ENCODE measurements around the gene RENBP. TPM values are rescaled to one million over a fixed set of nuclear protein-coding genes. Genes with fewer than 3 reads are reported as not detected.

Gene RENBP
- total RNA-seq (2014; rRNA removed; shearing (Covaris generic)) (2.8 and 3.6 TPM in 2 replicates), total RNA-seq (2022) (6.2 and 6.8 TPM in 2 replicates), Bru-seq, nascent RNA (percentile 29 among the genes with signal in this experiment), BruChase-seq, experiment 1, labeled RNA remaining after a 6-hour chase (percentile 35 among the genes with signal in this experiment), BruChase-seq, experiment 2, labeled RNA remaining after a 2-hour chase (percentile 34 among the genes with signal in this experiment)
- long read RNA-seq, result 0 reads

DNA sequence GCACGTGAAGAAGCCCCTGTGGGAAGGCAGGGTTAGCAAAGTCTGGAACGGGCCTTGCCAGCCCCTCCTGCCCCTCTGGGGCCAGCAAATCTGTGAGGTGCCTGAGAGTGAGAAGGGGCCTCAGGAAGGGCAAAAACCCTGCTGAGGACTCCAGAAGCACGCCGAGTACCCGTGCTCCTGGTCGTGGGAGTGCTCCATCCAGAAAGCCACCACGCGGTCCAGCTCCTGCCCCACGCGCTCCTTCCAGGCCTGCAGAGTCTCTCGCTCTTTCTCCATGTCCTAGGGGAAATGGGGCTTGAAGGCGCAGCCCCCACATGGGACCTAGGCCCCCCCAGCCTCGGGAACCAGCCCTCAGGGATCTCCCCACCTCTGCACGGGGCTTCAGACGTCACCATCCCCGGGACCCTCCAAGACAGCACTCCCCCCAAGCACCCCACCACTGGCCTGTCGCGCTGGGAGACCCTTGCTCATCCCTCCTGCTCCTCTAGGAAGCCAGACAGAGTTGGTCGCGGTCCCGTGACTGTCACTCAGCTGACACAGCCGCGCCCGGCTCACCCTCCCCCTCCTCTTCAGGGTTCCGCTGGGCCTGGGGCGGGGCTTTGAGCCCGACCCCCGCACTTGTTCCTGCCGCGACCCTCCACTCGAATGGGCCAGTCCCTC lies at the start of gene RENBP:
RENBP (minus strand) TSS at position 504 of the 660 bp plus-strand sequence; CDS start at position 471, 33 bp downstream.
- Histone ChIP-seq H2AFZ (ENCODE audit: low read length) (0 out of 2 replicates have a peak within 1 kb of the TSS, but pooled peaks have one; percentile 19), H4K20me1 (ENCODE audit: insufficient read depth, low read length) (no peaks in the 10 kb centered on the region), H3K79me2 (ENCODE audit: insufficient read depth, low read depth, low read length) (no peaks in the 10 kb centered on the region), H3K9me2 (ENCODE audit: insufficient read depth, low read length) (no peaks in the 10 kb centered on the region), H3K9me3 (ENCODE audit: low read length) (no peaks in the 10 kb centered on the region), H3K4me2 (ENCODE audit: low read length) (peak within 1 kb of the TSS; percentile 63), H3K4me1 (ENCODE audit: insufficient read depth, low read length, poor library complexity, severe bottlenecking) (peaks cover 16% of the 10 kb centered on the region), H3K4me3 (ENCODE audit: low read depth, low read length, poor library complexity, severe bottlenecking) (peak within 1 kb of the TSS; percentile 52), H3K27ac (ENCODE audit: low read depth, low read length, poor library complexity, severe bottlenecking) (no peak within 1 kb of the TSS), H3K36me3 (ENCODE audit: insufficient read depth, low read length) (peaks cover 29% of the 10 kb centered on the region)
- intact Hi-C loops (cut with micrococcal nuclease; ENCODE audit: unreplicated experiment), result no loop called here
- TF ChIP-seq, protein P1, sequence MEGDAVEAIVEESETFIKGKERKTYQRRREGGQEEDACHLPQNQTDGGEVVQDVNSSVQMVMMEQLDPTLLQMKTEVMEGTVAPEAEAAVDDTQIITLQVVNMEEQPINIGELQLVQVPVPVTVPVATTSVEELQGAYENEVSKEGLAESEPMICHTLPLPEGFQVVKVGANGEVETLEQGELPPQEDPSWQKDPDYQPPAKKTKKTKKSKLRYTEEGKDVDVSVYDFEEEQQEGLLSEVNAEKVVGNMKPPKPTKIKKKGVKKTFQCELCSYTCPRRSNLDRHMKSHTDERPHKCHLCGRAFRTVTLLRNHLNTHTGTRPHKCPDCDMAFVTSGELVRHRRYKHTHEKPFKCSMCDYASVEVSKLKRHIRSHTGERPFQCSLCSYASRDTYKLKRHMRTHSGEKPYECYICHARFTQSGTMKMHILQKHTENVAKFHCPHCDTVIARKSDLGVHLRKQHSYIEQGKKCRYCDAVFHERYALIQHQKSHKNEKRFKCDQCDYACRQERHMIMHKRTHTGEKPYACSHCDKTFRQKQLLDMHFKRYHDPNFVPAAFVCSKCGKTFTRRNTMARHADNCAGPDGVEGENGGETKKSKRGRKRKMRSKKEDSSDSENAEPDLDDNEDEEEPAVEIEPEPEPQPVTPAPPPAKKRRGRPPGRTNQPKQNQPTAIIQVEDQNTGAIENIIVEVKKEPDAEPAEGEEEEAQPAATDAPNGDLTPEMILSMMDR (conservative IDR thresholded peaks at IDR 0.05; ENCODE audit: low read length), result no peak
- TF ChIP-seq EZH2phosphoT487 (IDR thresholded peaks at IDR 0.05; ENCODE audit: borderline replicate concordance, low read depth, low read length), result no peak
- no TSS peak for BruUV-seq (replicated peaks)
- POLR2A ChIA-PET, result interaction anchor here (0.6 kb wide), 1 partner anchor 557 kb away, joined by 4 read pairs; no protein-coding TSS in a partner anchor
- DNase-seq (ENCODE audit: low spot score), result peak; percentile 46
- CTCF ChIA-PET (ENCODE audit: unreplicated experiment), result interaction anchor here (0.7 kb wide), 1 partner anchor 24 kb away, joined by 3 read pairs; no protein-coding TSS in a partner anchor

DNA sequence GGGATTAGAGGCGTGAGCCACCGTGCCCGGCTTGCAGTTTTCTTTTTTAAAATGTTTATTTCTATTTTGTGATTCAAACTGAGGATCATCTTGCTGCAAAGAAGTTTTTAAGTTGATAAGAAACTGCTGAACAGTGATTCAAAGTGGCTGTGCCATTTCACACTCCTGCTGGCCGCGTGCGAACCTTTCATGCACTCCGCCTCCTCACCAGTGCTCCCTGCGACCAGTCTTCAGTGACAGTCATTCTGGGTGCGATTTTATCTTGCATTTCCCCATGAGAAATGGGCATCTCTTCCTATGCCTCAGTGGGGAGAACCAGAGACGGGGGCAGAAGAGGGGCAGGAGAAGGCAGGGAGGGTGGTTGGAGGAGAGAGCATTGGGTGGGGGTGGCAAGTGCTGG lies 49.5 kb upstream of the RENBP start:
- intact Hi-C loops (cut with micrococcal nuclease; ENCODE audit: unreplicated experiment), result no loop called here
- H3K9me2 ChIP-seq (ENCODE audit: insufficient read depth, low read length), result no peaks in the 10 kb centered on the region

More for the DNA sequence above, 49.5 kb upstream of the RENBP start:
- no peak for DNase-seq (ENCODE audit: low spot score)
- no peaks in the 10 kb centered on the region for H4K20me1 ChIP-seq (ENCODE audit: insufficient read depth, low read length)
- no peak overlapping the region for H2AFZ ChIP-seq (ENCODE audit: low read length)
- H3K4me2 ChIP-seq (ENCODE audit: low read length), result no peak overlapping the region
- H3K4me3 ChIP-seq (ENCODE audit: low read depth, low read length, poor library complexity, severe bottlenecking), result no peak overlapping the region
- H3K4me1 ChIP-seq (ENCODE audit: insufficient read depth, low read length, poor library complexity, severe bottlenecking), result no peaks in the 10 kb centered on the region
- BruUV-seq (replicated peaks), result no TSS peak
- no peaks in the 10 kb centered on the region for H3K79me2 ChIP-seq (ENCODE audit: insufficient read depth, low read depth, low read length)
- TF ChIP-seq EZH2phosphoT487 (IDR thresholded peaks at IDR 0.05; ENCODE audit: borderline replicate concordance, low read depth, low read length), result no peak
- TF ChIP-seq, protein P1 (conservative IDR thresholded peaks at IDR 0.05; ENCODE audit: low read length), result no peak
- ChIA-PET CTCF (ENCODE audit: unreplicated experiment) (no interaction called here), POLR2A (no interaction called here)
- no peaks in the 10 kb centered on the region for H3K9me3 ChIP-seq (ENCODE audit: low read length)
- no peaks in the 10 kb centered on the region for H3K36me3 ChIP-seq (ENCODE audit: insufficient read depth, low read length)
- no peak overlapping the region for H3K27ac ChIP-seq (ENCODE audit: low read depth, low read length, poor library complexity, severe bottlenecking)
